HL-60 (cell line): Measurements from ENCODE around the gene MYO1E.

Experiments used
- DNase-seq, 2 experiments: peaks; one replicate each; pipeline ENCODE4 v3.0.0-alpha.2; 2010 to 2020; ENCODE audit warnings: low read depth in 1 of 2, low spot score in 1 of 2
- H3K27ac ChIP-seq: fragments of 250-450 bp; sonication (Bioruptor Pico); replicated peaks from 2 replicates; pipeline ENCODE4 v1.5.1; 2020; ENCODE audit warnings: mild to moderate bottlenecking, moderate library complexity
- H3K27me3 ChIP-seq: fragments of 250-450 bp; sonication (Bioruptor Pico); 2 replicates; pipeline ENCODE4 v1.5.1; 2021; ENCODE audit warnings: mild to moderate bottlenecking, moderate library complexity; ENCODE audit not compliant: insufficient read depth, poor library complexity, severe bottlenecking
- H3K4me3 ChIP-seq: replicated peaks from 2 replicates; pipeline ENCODE4 v1.5.1; 2011; ENCODE audit warnings: mild to moderate bottlenecking, control low read depth, low read length; ENCODE audit not compliant: insufficient read depth
- CTCF ChIP-seq: IDR thresholded peaks from one replicate; pipeline ENCODE4 v1.5.1; 2011; ENCODE audit warnings: low read length, control low read depth, inconsistent platforms; ENCODE audit not compliant: insufficient read depth
- GABPA ChIP-seq: IDR thresholded peaks from 2 replicates; pipeline ENCODE4 v1.6.1; 2012; ENCODE audit warnings: low read depth
- POLR2AphosphoS5 ChIP-seq: IDR thresholded peaks from 2 replicates; pipeline ENCODE4 v1.6.1; 2012; ENCODE audit warnings: low read depth
- SPI1 ChIP-seq: IDR thresholded peaks from 2 replicates; pipeline ENCODE4 v1.6.1; 2012; ENCODE audit warnings: low read depth, mild to moderate bottlenecking, borderline replicate concordance
- TF ChIP-seq, protein P1 (sequence below): IDR thresholded peaks from 2 replicates; pipeline ENCODE4 v1.6.1; 2012; ENCODE audit warnings: low read depth; ENCODE audit not compliant: insufficient replicate concordance

Gene MYO1E

DNA sequence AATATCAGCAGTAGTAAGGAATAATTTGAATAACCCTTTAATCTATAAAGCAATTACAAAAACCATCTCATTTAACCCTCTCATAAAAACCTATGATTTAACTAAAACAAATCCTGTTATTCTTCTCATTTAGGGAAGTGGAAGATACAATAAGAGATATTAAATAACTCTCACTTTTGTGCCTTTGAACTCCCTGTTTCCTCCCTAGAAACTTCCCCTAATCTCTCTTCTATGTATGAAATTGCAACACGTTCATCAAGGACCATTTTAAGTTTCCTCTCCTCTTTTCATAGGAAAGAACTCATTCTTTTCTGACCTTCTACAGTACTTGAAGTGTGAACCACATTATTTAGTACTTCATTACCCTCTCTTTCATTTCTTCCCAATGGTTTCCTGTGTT, 46.5 kb upstream of the MYO1E start:
- no peak for DNase-seq
- Histone ChIP-seq H3K27ac (no peak overlapping the region), H3K4me3 (no peak overlapping the region), H3K27me3 (peaks cover 4% of the 10 kb centered on the region)
- TF ChIP-seq, protein P1, sequence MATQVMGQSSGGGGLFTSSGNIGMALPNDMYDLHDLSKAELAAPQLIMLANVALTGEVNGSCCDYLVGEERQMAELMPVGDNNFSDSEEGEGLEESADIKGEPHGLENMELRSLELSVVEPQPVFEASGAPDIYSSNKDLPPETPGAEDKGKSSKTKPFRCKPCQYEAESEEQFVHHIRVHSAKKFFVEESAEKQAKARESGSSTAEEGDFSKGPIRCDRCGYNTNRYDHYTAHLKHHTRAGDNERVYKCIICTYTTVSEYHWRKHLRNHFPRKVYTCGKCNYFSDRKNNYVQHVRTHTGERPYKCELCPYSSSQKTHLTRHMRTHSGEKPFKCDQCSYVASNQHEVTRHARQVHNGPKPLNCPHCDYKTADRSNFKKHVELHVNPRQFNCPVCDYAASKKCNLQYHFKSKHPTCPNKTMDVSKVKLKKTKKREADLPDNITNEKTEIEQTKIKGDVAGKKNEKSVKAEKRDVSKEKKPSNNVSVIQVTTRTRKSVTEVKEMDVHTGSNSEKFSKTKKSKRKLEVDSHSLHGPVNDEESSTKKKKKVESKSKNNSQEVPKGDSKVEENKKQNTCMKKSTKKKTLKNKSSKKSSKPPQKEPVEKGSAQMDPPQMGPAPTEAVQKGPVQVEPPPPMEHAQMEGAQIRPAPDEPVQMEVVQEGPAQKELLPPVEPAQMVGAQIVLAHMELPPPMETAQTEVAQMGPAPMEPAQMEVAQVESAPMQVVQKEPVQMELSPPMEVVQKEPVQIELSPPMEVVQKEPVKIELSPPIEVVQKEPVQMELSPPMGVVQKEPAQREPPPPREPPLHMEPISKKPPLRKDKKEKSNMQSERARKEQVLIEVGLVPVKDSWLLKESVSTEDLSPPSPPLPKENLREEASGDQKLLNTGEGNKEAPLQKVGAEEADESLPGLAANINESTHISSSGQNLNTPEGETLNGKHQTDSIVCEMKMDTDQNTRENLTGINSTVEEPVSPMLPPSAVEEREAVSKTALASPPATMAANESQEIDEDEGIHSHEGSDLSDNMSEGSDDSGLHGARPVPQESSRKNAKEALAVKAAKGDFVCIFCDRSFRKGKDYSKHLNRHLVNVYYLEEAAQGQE = no peak
- TF ChIP-seq SPI1 = peak; percentile 19; the same call in 1 of the 2 replicates

DNA sequence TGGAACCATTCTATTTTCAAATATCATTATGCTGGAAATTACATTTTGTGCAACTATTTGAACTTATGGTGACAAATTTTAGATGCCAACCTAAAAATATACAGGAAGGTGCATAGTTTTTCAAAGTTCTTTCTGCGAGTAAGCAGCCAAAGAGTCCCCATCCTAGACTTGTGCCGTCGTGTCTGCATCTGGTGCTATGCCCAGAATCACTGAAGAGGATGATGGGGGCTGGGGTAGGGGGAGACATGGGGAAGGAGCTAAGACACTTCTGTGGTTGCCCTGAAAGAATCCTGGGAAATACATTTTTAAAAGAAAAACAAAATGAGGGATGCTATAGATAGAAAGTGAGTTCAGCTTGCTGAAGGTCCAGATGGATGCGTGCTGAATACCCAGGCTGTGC, 44.1 kb upstream of the MYO1E start:
- DNase-seq = no peak
- TF ChIP-seq CTCF (no peak), POLR2AphosphoS5 (no peak), GABPA (no peak), SPI1 (no peak)
- TF ChIP-seq, protein P1 = no peak
- no peak overlapping the region for H3K4me3 ChIP-seq
- no peak overlapping the region for H3K27ac ChIP-seq
- H3K27me3 ChIP-seq = peaks cover 4% of the 10 kb centered on the region

DNA sequence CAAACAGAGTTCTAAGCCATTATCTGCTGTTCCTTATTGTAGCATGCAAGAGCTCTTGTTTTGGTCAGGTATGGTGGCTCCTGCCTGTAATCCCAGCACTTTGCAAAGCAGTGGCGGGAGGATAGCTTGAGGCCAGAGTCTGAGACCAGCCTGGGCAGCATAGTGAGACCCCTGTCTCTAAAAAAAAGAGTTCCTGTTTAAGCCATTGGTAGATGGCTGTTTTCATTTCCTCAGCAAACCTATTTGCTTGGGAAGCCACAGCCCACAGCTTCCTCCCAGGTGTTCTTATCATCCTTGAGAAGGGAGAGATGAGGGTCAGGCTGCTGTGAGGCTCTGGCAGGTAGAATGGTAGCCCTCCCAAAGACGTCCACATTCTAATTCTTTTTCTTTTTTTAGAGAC, 40.9 kb upstream of the MYO1E start:
- no peak for DNase-seq
- Histone ChIP-seq H3K27me3 (peaks cover 2% of the 10 kb centered on the region), H3K27ac (no peak overlapping the region), H3K4me3 (no peak overlapping the region)
- TF ChIP-seq, protein P1 = no peak
- TF ChIP-seq GABPA = no peak
- no peak for TF ChIP-seq CTCF

- no peak overlapping the region for H3K27ac ChIP-seq
- TF ChIP-seq SPI1 = no peak
- no peak for TF ChIP-seq POLR2AphosphoS5
- no peak for TF ChIP-seq CTCF
- TF ChIP-seq, protein P1 = no peak
- no peak for TF ChIP-seq GABPA
- no peaks in the 10 kb centered on the region for H3K27me3 ChIP-seq
- no peak overlapping the region for H3K4me3 ChIP-seq
- DNase-seq = no peak
Measured at GRCh38 chr15:59410391-59410896, 37.8 kb upstream of the MYO1E start.
